Measurements from ENCODE around the gene ERO1B. TPM values are rescaled to one million over a fixed set of nuclear protein-coding genes. Genes with fewer than 3 reads are reported as not detected.
A peak's percentile ranks its signal among the peaks of the same experiment; 100 is the strongest.

ERO1B gene
- total RNA-seq, 1 experiment from 2014 or later = 3.2 TPM

- TF ChIP-seq ZNF532 (CRISPR knock-in tag; IDR thresholded peaks at IDR 0.05; ENCODE audit: borderline replicate concordance) (no peak), GABPB1 (CRISPR knock-in tag; IDR thresholded peaks at IDR 0.05) (peak; percentile 24; the same call in 1 of the 2 replicates), NFATC4 (CRISPR knock-in tag; IDR thresholded peaks at IDR 0.05) (no peak), MXD4 (CRISPR knock-in tag; IDR thresholded peaks at IDR 0.05; ENCODE audit: borderline replicate concordance) (no peak), ZSCAN18 (CRISPR knock-in tag; IDR thresholded peaks at IDR 0.05) (no peak), E2F4 (CRISPR knock-in tag; IDR thresholded peaks at IDR 0.05; ENCODE audit: borderline replicate concordance, low read depth) (no peak; the same call in 1 of the 2 replicates), EMX1 (CRISPR knock-in tag; IDR thresholded peaks at IDR 0.05) (no peak), IRF1 (CRISPR knock-in tag; IDR thresholded peaks at IDR 0.05) (no peak), ZNF232 (CRISPR knock-in tag; IDR thresholded peaks at IDR 0.05) (no peak), TEAD4 (CRISPR knock-in tag; IDR thresholded peaks at IDR 0.05) (no peak), CREB1 (CRISPR knock-in tag; IDR thresholded peaks at IDR 0.05) (no peak), SP1 (CRISPR knock-in tag; conservative IDR thresholded peaks at IDR 0.05) (peak; percentile 99), ZNF219 (CRISPR knock-in tag; IDR thresholded peaks at IDR 0.05; ENCODE audit: borderline replicate concordance) (no peak), MYBL2 (CRISPR knock-in tag; IDR thresholded peaks at IDR 0.05) (peak; percentile 44; the same call in 1 of the 2 replicates), FOXK1 (CRISPR knock-in tag; IDR thresholded peaks at IDR 0.05) (no peak), CTCF (IDR thresholded peaks at IDR 0.05) (no peak), USF2 (CRISPR knock-in tag; IDR thresholded peaks at IDR 0.05) (no peak), ZNF317 (CRISPR knock-in tag; IDR thresholded peaks at IDR 0.05; ENCODE audit: borderline replicate concordance, low read depth) (0 out of 2 replicates have a peak, but pooled peaks have one; percentile 11), ZNF425 (CRISPR knock-in tag; conservative IDR thresholded peaks at IDR 0.05) (no peak), ELF4 (CRISPR knock-in tag; IDR thresholded peaks at IDR 0.05; ENCODE audit: low read depth) (no peak), ZBTB21 (CRISPR knock-in tag; IDR thresholded peaks at IDR 0.05; ENCODE audit: borderline replicate concordance) (no peak), ZNF121 (CRISPR knock-in tag; IDR thresholded peaks at IDR 0.05) (no peak), ETV6 (CRISPR knock-in tag; IDR thresholded peaks at IDR 0.05) (0 out of 2 replicates have a peak, but pooled peaks have one; percentile 47), HMGXB4 (CRISPR knock-in tag; IDR thresholded peaks at IDR 0.05) (peak; percentile 54; the same call in 1 of the 2 replicates)
Measured at GRCh38 chr1:236281654-236282424, at the start of gene ERO1B (continued).

All from WTC11 (cell line).